Panc1 (cell line): ENCODE results near the gene PRSS21. TPM values are rescaled to one million over a fixed set of nuclear protein-coding genes. Genes with fewer than 3 reads are reported as not detected.

ENCODE experiments used
- ATAC-seq: fragments of 200-7000 bp; cut with Tn5 transposase; 2 replicates; pipeline ENCODE4 v1.9.1; 2020; ENCODE audit warnings: mild to moderate bottlenecking, moderate library complexity
- BruUV-seq: library from RNA; stranded (reverse); fragments of 400-500 nt; replicated peaks from 2 replicates; lab custom pipeline; 2021; lab: Mats Ljungman, UMichigan
- CTCF ChIA-PET: fragments of 300-600 bp; sonication (Branson Sonifier 250); formaldehyde crosslinking; loops from one replicate; lab custom pipeline; 2022; ENCODE audit warnings: antibody characterized with exemption; lab: Charles Lee
- POLR2A ChIA-PET: fragments of 300-600 bp; sonication (Branson Sonifier 250); formaldehyde crosslinking; loops from one replicate; lab custom pipeline; 2022; ENCODE audit warnings: antibody characterized with exemption; lab: Charles Lee
- DNase-seq: peaks from one replicate; pipeline ENCODE4 v3.0.0-alpha.2; 2010; ENCODE audit warnings: low read depth, low spot score
- H3K27ac ChIP-seq: 2 replicates; pipeline ENCODE4 v1.5.1; 2011; ENCODE audit warnings: mild to moderate bottlenecking, low read length, inconsistent platforms
- H3K27me3 ChIP-seq: fragments of 200-500 bp; sonication (Bioruptor generic); 2 replicates; pipeline ENCODE4 v1.6.0; 2014; ENCODE audit warnings: low read length, inconsistent platforms; ENCODE audit not compliant: control insufficient read depth, insufficient read depth
- H3K36me3 ChIP-seq: fragments of 200-500 bp; sonication (Bioruptor generic); 2 replicates; pipeline ENCODE4 v1.5.1; 2014; ENCODE audit warnings: inconsistent platforms, mild to moderate bottlenecking, low read length, moderate library complexity; ENCODE audit not compliant: control insufficient read depth, insufficient read depth
- H3K4me1 ChIP-seq: 2 replicates; pipeline ENCODE4 v1.5.1; 2011; ENCODE audit warnings: inconsistent platforms, mild to moderate bottlenecking, low read length, moderate library complexity; ENCODE audit not compliant: control insufficient read depth, insufficient read depth
- H3K4me3 ChIP-seq, 2 experiments: 2 replicates each; pipeline ENCODE4 v1.5.1; 2011 to 2012; ENCODE audit warnings: low read depth in 2 of 2, low read length in 2 of 2, mild to moderate bottlenecking in 2 of 2, inconsistent platforms in 1 of 2, moderate library complexity in 1 of 2
- H3K9me3 ChIP-seq: fragments of 200-500 bp; sonication (Bioruptor generic); 2 replicates; pipeline ENCODE4 v1.5.1; 2014; ENCODE audit warnings: low read depth, mild to moderate bottlenecking, inconsistent platforms, low read length, moderate library complexity; ENCODE audit not compliant: control insufficient read depth, insufficient read depth
- POLR2AphosphoS5 ChIP-seq: IDR thresholded peaks from 2 replicates; pipeline ENCODE4 v1.6.1; 2012; ENCODE audit warnings: mild to moderate bottlenecking, low read depth, low read length, moderate library complexity
- SIN3A ChIP-seq: IDR thresholded peaks from 2 replicates; pipeline ENCODE4 v1.6.1; 2012; ENCODE audit warnings: low read depth, mild to moderate bottlenecking, low read length, moderate library complexity, borderline replicate concordance; ENCODE audit not compliant: insufficient read depth
- TCF7L2 ChIP-seq: IDR thresholded peaks from 2 replicates; pipeline ENCODE4 v1.6.1; 2011; ENCODE audit warnings: mild to moderate bottlenecking, low read depth, low read length, inconsistent platforms
- in situ Hi-C: cut with HindIII; loops from 2 replicates; pipeline ENCODE4 v1.10.0; 2016; ENCODE audit warnings: low sequenced_read_pairs, low pct_unique_long_range_greater_than_20kb
- intact Hi-C: fragments of 100-400 bp; cut with micrococcal nuclease; formaldehyde crosslinking; loops from one replicate; pipeline ENCODE4 v1.10.0; 2022; ENCODE audit not compliant: unreplicated experiment
- total RNA-seq: library from RNA; stranded (reverse); gene quantifications from one replicate; pipeline ENCODE4 v1.2.1, GENCODE V29; 2021; ENCODE audit not compliant: unreplicated experiment
- TF ChIP-seq, protein P1 (sequence below), 2 experiments: IDR thresholded peaks; 2 replicates each; pipeline ENCODE4 v1.6.1; 2011 to 2012; ENCODE audit warnings: low read depth in 2 of 2, control low read depth in 1 of 2, low read length in 1 of 2, mild to moderate bottlenecking in 1 of 2, moderate library complexity in 1 of 2; ENCODE audit not compliant: insufficient read depth in 1 of 2
- TF ChIP-seq, protein P2 (sequence below): fragments of 450-650 bp; IDR thresholded peaks from 2 replicates; pipeline ENCODE4 v1.5.1; 2017; ENCODE audit warnings: mild to moderate bottlenecking

PRSS21 gene
- total RNA-seq, 1 experiment from 2014 or later, result not detected

DNA sequence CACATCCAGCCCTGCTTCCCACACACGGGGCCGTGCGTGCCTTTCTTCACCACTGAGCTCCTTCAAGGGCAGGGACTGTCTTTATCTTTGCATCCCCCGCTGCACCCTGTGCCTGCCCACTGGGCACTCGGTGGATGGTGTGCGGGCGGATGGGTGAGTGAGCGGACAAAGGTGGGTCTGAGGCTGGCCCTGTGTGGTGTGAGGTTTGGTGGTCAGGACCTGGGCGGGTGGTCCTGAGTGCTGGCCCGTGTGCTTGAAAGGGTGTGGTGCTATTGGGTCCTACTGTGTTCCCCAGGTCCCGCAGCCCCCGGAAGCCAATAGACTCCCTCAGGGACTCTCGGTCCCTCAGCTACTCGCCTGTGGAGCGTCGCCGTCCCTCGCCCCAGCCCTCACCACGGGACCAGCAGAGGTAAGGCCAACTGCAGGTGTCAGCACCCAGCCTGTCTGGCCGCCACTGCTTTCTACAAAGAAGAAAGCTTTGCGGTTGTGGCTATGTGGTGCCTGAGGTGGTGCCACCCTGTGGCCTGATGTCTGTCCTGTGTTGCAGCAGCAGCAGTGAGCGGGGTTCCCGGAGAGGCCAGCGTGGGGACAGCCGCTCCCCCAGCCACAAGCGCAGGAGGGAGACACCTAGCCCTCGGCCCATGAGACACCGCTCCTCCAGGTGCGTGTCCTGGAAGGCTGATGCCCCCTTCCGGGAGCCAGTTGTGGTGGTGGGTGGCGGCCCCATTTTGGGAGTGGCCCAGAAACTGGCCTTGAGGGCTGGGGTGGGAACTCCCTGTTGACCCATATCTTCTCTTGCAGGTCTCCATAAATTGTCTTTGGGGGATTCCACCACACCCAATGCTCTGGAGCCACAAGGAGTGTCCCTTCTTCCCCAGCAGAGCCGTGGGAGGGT lies 46.7 kb upstream of the PRSS21 start:
- DNase-seq, result no peak
- H3K27ac ChIP-seq, result peak overlapping the region; percentile 98
- in situ Hi-C loops (no loop called here), intact Hi-C loops (loop anchor here (5.0 kb wide), 1 partner anchor 67 kb away; no protein-coding TSS in a partner anchor)
- peaks cover 9% of the 10 kb centered on the region for H3K36me3 ChIP-seq
- ATAC-seq, result peak; percentile 54
- TSS peak; percentile 4 for BruUV-seq
- TF ChIP-seq, protein P1, sequence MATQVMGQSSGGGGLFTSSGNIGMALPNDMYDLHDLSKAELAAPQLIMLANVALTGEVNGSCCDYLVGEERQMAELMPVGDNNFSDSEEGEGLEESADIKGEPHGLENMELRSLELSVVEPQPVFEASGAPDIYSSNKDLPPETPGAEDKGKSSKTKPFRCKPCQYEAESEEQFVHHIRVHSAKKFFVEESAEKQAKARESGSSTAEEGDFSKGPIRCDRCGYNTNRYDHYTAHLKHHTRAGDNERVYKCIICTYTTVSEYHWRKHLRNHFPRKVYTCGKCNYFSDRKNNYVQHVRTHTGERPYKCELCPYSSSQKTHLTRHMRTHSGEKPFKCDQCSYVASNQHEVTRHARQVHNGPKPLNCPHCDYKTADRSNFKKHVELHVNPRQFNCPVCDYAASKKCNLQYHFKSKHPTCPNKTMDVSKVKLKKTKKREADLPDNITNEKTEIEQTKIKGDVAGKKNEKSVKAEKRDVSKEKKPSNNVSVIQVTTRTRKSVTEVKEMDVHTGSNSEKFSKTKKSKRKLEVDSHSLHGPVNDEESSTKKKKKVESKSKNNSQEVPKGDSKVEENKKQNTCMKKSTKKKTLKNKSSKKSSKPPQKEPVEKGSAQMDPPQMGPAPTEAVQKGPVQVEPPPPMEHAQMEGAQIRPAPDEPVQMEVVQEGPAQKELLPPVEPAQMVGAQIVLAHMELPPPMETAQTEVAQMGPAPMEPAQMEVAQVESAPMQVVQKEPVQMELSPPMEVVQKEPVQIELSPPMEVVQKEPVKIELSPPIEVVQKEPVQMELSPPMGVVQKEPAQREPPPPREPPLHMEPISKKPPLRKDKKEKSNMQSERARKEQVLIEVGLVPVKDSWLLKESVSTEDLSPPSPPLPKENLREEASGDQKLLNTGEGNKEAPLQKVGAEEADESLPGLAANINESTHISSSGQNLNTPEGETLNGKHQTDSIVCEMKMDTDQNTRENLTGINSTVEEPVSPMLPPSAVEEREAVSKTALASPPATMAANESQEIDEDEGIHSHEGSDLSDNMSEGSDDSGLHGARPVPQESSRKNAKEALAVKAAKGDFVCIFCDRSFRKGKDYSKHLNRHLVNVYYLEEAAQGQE (IDR thresholded peaks at IDR 0.05; ENCODE audit: insufficient read depth in 1 of 2, low read depth in 2 of 2, low read length in 1 of 2), result no peak
- TF ChIP-seq, protein P2, sequence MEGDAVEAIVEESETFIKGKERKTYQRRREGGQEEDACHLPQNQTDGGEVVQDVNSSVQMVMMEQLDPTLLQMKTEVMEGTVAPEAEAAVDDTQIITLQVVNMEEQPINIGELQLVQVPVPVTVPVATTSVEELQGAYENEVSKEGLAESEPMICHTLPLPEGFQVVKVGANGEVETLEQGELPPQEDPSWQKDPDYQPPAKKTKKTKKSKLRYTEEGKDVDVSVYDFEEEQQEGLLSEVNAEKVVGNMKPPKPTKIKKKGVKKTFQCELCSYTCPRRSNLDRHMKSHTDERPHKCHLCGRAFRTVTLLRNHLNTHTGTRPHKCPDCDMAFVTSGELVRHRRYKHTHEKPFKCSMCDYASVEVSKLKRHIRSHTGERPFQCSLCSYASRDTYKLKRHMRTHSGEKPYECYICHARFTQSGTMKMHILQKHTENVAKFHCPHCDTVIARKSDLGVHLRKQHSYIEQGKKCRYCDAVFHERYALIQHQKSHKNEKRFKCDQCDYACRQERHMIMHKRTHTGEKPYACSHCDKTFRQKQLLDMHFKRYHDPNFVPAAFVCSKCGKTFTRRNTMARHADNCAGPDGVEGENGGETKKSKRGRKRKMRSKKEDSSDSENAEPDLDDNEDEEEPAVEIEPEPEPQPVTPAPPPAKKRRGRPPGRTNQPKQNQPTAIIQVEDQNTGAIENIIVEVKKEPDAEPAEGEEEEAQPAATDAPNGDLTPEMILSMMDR, result peak; percentile 83
- TF ChIP-seq TCF7L2 (no peak), SIN3A (no peak; the same call in 1 of the 2 replicates), POLR2AphosphoS5 (peak; percentile 47; the same call in 1 of the 2 replicates)
- peaks cover 84% of the 10 kb centered on the region for H3K4me1 ChIP-seq
- no peak overlapping the region for H3K4me3 ChIP-seq
- H3K9me3 ChIP-seq, result no peaks in the 10 kb centered on the region
- CTCF ChIA-PET, result interaction anchor here (0.6 kb wide), 1 partner anchor 148 kb away, joined by 3 read pairs; no protein-coding TSS in a partner anchor
- no peaks in the 10 kb centered on the region for H3K27me3 ChIP-seq
- POLR2A ChIA-PET, result no interaction called here

DNA sequence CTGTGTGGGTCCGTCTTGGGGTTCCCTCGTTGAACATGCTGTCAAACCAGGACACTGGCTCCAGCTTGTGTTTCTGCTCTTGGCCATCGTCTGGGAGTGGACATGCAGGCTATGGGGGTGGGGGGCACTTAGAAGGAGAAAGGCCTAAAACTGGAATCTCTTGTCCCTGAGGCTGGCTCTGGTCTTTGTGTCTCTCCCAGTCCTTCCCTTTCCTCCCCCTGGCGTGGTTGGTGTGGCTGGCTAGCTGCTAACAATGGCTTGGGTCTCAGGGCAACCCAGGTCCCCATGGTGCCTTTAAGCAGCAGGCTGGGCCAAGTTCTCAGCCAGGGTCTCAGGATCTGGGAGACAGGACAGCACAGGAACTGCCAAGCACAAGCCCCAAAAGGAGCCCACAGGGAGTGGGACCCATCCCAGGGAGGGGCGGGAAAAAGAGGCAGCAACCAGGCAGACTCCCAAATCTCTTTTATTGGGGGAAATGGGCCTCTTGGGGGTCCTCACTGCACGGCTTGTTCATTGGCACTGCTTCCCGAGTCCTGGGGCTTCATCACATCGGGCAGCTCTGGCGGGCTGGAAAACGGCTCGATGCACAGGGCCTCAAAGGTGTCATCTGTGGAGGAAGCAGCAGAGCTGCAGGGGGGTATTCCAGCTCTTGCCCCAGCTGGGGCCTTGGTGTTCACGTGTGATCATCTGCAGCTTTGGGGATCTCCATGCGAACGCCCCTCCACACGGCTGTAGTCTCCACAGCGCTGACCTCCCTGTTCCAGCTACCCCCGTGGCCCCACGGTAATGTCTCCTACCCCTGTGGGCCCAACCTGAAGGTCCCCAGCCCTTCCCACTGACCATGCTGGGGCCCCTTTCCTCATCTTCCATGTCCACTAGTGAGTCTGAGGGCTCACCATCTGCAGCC lies 45.3 kb upstream of the PRSS21 start:
- DNase-seq (no peak), ATAC-seq (peak; percentile 3; the same call in 1 of the 2 replicates)
- in situ Hi-C loops, result no loop called here
- ChIA-PET POLR2A (interaction anchor here (0.6 to 0.7 kb wide), 3 partner anchors 107 to 203 kb away, joined by 3 to 15 read pairs (median 6); no protein-coding TSS in a partner anchor), CTCF (no interaction called here)
- Histone ChIP-seq H3K27ac (peak overlapping the region; percentile 98), H3K36me3 (peaks cover 9% of the 10 kb centered on the region), H3K4me1 (peaks cover 87% of the 10 kb centered on the region), H3K4me3 (no peak overlapping the region), H3K27me3 (no peaks in the 10 kb centered on the region), H3K9me3 (no peaks in the 10 kb centered on the region)
- peak; percentile 78 for TF ChIP-seq POLR2AphosphoS5
- TF ChIP-seq SIN3A, result no peak
- TF ChIP-seq, protein P2, result no peak
- TF ChIP-seq, protein P1 (IDR thresholded peaks at IDR 0.05; ENCODE audit: insufficient read depth in 1 of 2, low read depth in 2 of 2, low read length in 1 of 2), result no peak
- TF ChIP-seq TCF7L2, result no peak
- no TSS peak for BruUV-seq
- intact Hi-C loops, result loop anchor here (5.0 kb wide), 1 partner anchor 66 kb away; no protein-coding TSS in a partner anchor
